Stomach smooth muscle (tissue), 2 donors: ENCODE measurements around the gene ITGB2.

ENCODE experiments used
- H3K27ac ChIP-seq: one replicate; pipeline ENCODE4 v1.7.0; 2013; ENCODE audit warnings: mild to moderate bottlenecking, low read length, inconsistent platforms
- H3K27me3 ChIP-seq, 2 donors: one replicate each; pipeline ENCODE4 v1.7.0; 2013; ENCODE audit warnings: low read length in 2 of 2; ENCODE audit not compliant: insufficient read depth in 2 of 2, control insufficient read depth in 1 of 2
- H3K36me3 ChIP-seq, 2 donors: one replicate each; pipeline ENCODE4 v1.7.0; 2013; ENCODE audit warnings: low read length in 2 of 2; ENCODE audit not compliant: control insufficient read depth in 2 of 2, insufficient read depth in 2 of 2
- H3K4me1 ChIP-seq: one replicate; pipeline ENCODE4 v1.7.0; 2013; ENCODE audit warnings: low read length; ENCODE audit not compliant: control insufficient read depth, insufficient read depth
- H3K4me3 ChIP-seq, 2 donors: one replicate each; pipeline ENCODE4 v1.7.0; 2013; ENCODE audit warnings: low read length in 2 of 2
- H3K9ac ChIP-seq, 2 donors: one replicate each; pipeline ENCODE4 v1.7.0; 2013; ENCODE audit warnings: low read length in 2 of 2, mild to moderate bottlenecking in 1 of 2
- H3K9me3 ChIP-seq, 2 donors: one replicate each; pipeline ENCODE4 v1.7.0; 2013; ENCODE audit warnings: low read length in 2 of 2; ENCODE audit not compliant: control insufficient read depth in 2 of 2
- donor health status: healthy.
- donor health status: Pancreatic carcinoma.

ITGB2 gene

GRCh38 chr21:44836666-44837471, 83.8 kb downstream of the ITGB2 start:
- no peak overlapping the region for H3K9ac ChIP-seq
- no peak overlapping the region for H3K4me3 ChIP-seq
- no peak overlapping the region for H3K27ac ChIP-seq

GRCh38 chr21:44836349-44836665, 84.4 kb downstream of the ITGB2 start:
- Histone ChIP-seq H3K9me3 (no peaks in the 10 kb centered on the region), H3K4me1 (peaks cover 3% of the 10 kb centered on the region), H3K27me3 (peaks cover 0 to 6% of the 10 kb centered on the region in 2 donors), H3K4me3 (no peak overlapping the region), H3K27ac (no peak overlapping the region), H3K9ac (no peak overlapping the region), H3K36me3 (no peaks in the 10 kb centered on the region)

More at GRCh38 chr21:44836666-44837471, 83.8 kb downstream of the ITGB2 start:
- Histone ChIP-seq H3K27me3 (peaks cover 0 to 8% of the 10 kb centered on the region in 2 donors), H3K36me3 (no peaks in the 10 kb centered on the region), H3K9me3 (no peaks in the 10 kb centered on the region), H3K4me1 (peaks cover 3% of the 10 kb centered on the region)
